Muscle of leg (tissue), 16 donors: ENCODE results near the gene NKX2-3. TPM values are rescaled to one million over a fixed set of nuclear protein-coding genes. Genes with fewer than 3 reads are reported as not detected.
A peak's percentile ranks its signal among the peaks of the same experiment; 100 is the strongest.

ENCODE experiments used
- DNase-seq: peaks from one replicate; pipeline ENCODE4 v3.0.0; 2013
- H3K27ac ChIP-seq: one replicate; pipeline ENCODE4 v1.5.1; 2013; ENCODE audit warnings: mild to moderate bottlenecking, low read length, control low read depth
- H3K27me3 ChIP-seq: one replicate; pipeline ENCODE4 v1.6.1; 2013; ENCODE audit warnings: low read length; ENCODE audit not compliant: control insufficient read depth, insufficient read depth
- H3K36me3 ChIP-seq: one replicate; pipeline ENCODE4 v1.6.1; 2013; ENCODE audit warnings: low read length; ENCODE audit not compliant: control insufficient read depth, insufficient read depth
- H3K4me1 ChIP-seq: one replicate; pipeline ENCODE4 v1.6.1; 2013; ENCODE audit warnings: low read length; ENCODE audit not compliant: control insufficient read depth, insufficient read depth
- H3K4me3 ChIP-seq: one replicate; pipeline ENCODE4 v1.5.1; 2013; ENCODE audit warnings: low read length, control low read depth
- H3K9me3 ChIP-seq: replicated peaks from 2 replicates; pipeline ENCODE4 v1.6.1; 2013; ENCODE audit warnings: low read depth, low read length; ENCODE audit not compliant: control insufficient read depth
- WGBS: methylation state at CpG from one replicate; pipeline ENCODE4 v1.1.5; 2013; ENCODE audit warnings: missing lambda C conversion rate; ENCODE audit not compliant: insufficient coverage; 5-methylcytosine and 5-hydroxymethylcytosine counted together
- long read RNA-seq, 11 donors: transcript quantifications; one replicate each; lab custom pipeline, GENCODE V29; 2026
- polyA plus RNA-seq, 8 donors: library from polyadenylated mRNA; unstranded; fragments of 120-200 nt; gene quantifications; one replicate each; pipeline versions ENCODE4 v1.2.1 to v1.2.3, GENCODE V29; 2013; ENCODE audit warnings: inconsistent platforms in 1 of 8, low replicate concordance in 1 of 8; ENCODE audit not compliant: insufficient read length in 8 of 8, insufficient read depth in 1 of 8
- total RNA-seq: library from RNA; stranded (reverse); fragments of 120-200 nt; gene quantifications from one replicate; pipeline ENCODE4 v1.2.4, GENCODE V29; 2013

NKX2-3 gene
- total RNA-seq (0.62 TPM), polyA plus RNA-seq (1 to 10 TPM in 3 of 8 donors, under 1 TPM in 5; 0.11 to 2.0 (median 0.80) TPM)
- long read RNA-seq, donor 1: 0 reads
- long read RNA-seq, donor 2: 0 reads
- long read RNA-seq, donor 3: 0 reads
- long read RNA-seq, donor 4: 0 reads
- long read RNA-seq, donor 5: 0 reads
- long read RNA-seq, donor 6: 0 reads
- long read RNA-seq, donor 7: 0 reads
- long read RNA-seq, donor 8: 0 reads
- long read RNA-seq, donor 9: 0 reads
- long read RNA-seq, donor 10: 0 reads
- long read RNA-seq, donor 11: 0 reads

- peak within 1 kb of the TSS; percentile 28 for H3K4me3 ChIP-seq
- H3K27me3 ChIP-seq: peaks cover 88% of the 10 kb centered on the region
- peaks cover 37% of the 10 kb centered on the region for H3K4me1 ChIP-seq
- no peaks in the 10 kb centered on the region for H3K9me3 ChIP-seq
- H3K36me3 ChIP-seq: no peaks in the 10 kb centered on the region
- peak; percentile 76 for DNase-seq
- no peak within 1 kb of the TSS for H3K27ac ChIP-seq
- 2% methylated on average over 45 of the region's 51 CpGs for WGBS
Observed at GRCh38 chr10:99532687-99533495, at the start of gene NKX2-3. Gene NKX2-3 (plus strand): TSS chr10:99532942. CDS start chr10:99533132, 190 bp downstream.

GRCh38 chr10:99484626-99485581, 47.8 kb upstream of the NKX2-3 start:
- Histone ChIP-seq H3K4me1 (no peaks in the 10 kb centered on the region), H3K9me3 (no peaks in the 10 kb centered on the region), H3K36me3 (no peaks in the 10 kb centered on the region), H3K27ac (no peak overlapping the region), H3K27me3 (no peaks in the 10 kb centered on the region), H3K4me3 (no peak overlapping the region)
- 65% methylated on average over 21 of the region's 27 CpGs for WGBS
- no peak for DNase-seq

GRCh38 chr10:99487125-99487807, 45.5 kb upstream of the NKX2-3 start:
- no CpG with 5 or more reads among the region's 5 CpGs for WGBS
- Histone ChIP-seq H3K27me3 (no peaks in the 10 kb centered on the region), H3K4me1 (no peaks in the 10 kb centered on the region)

DNA sequence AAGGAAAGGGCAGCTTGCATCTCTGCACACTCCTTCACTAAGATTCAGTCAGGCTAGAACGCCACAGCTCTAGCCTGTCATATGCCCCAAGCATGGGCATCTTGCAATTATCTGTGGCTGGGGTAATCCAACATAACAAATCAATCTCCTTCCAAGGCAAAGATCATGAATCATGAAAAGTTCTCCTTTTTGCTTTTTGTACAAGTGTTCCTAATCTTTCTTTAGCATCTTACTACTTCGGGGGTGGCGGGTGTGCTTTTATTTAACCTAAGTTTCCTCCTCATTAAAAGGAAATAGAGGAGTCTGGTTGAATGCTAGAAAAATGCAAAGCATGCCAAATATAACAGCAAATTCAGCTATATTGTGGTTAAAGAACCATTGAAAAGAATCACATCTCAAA, 43.5 kb upstream of the NKX2-3 start:
- H3K27ac ChIP-seq: no peak overlapping the region
- H3K9me3 ChIP-seq: no peaks in the 10 kb centered on the region
- H3K4me3 ChIP-seq: no peak overlapping the region
- DNase-seq: no peak
- no peaks in the 10 kb centered on the region for H3K36me3 ChIP-seq
- no peaks in the 10 kb centered on the region for H3K4me1 ChIP-seq
- no CpG with 5 or more reads among the region's 3 CpGs for WGBS
- no peaks in the 10 kb centered on the region for H3K27me3 ChIP-seq

More at GRCh38 chr10:99487125-99487807, 45.5 kb upstream of the NKX2-3 start:
- no peak for DNase-seq
- H3K36me3 ChIP-seq: no peaks in the 10 kb centered on the region
- no peaks in the 10 kb centered on the region for H3K9me3 ChIP-seq
- no peak overlapping the region for H3K27ac ChIP-seq
- no peak overlapping the region for H3K4me3 ChIP-seq

DNA sequence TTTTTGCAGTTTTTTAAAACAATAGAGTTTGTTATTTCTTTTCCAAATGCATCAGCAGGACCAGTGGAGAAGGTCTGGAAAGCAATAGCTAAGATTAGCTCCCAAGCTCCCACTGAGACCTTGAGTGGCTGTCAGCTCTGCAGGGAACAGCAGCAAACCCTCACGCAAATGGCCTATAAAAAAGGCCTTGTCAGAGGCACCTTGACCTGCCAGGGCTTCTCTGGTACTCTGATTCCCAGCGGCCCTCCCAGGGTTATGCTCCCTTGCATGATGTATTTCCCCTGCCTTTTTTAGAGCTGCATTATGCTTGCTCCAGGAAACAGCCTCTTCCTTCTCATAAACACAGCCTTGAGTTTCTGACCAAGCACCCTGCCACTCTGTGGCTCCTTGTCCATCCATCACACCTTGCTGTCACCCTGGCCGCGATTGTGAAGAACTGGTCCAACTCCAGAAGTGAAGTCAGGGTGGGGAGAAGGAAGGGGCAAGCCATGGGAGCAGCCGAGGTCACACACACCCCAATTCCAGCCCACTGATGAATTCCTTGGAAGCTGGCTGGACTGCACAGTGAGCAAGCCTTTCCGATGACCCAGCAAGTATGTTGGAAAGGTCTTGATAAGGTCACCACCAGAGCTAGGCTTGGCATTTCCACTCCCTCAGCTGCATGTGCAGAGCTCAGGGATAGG, 35.3 kb upstream of the NKX2-3 start:
- Histone ChIP-seq H3K4me1 (no peaks in the 10 kb centered on the region), H3K27ac (no peak overlapping the region), H3K36me3 (no peaks in the 10 kb centered on the region), H3K27me3 (no peaks in the 10 kb centered on the region), H3K4me3 (no peak overlapping the region), H3K9me3 (no peaks in the 10 kb centered on the region)
- 18% methylated on average over 2 of the region's 6 CpGs for WGBS
- DNase-seq: no peak

GRCh38 chr10:99506416-99506815, 26.3 kb upstream of the NKX2-3 start:
- no peak overlapping the region for H3K4me3 ChIP-seq
- no peaks in the 10 kb centered on the region for H3K4me1 ChIP-seq
- DNase-seq: no peak
- H3K27me3 ChIP-seq: peaks cover 13% of the 10 kb centered on the region
- no CpG with 5 or more reads among the region's 1 CpG for WGBS
- H3K9me3 ChIP-seq: no peaks in the 10 kb centered on the region
- no peaks in the 10 kb centered on the region for H3K36me3 ChIP-seq
- no peak overlapping the region for H3K27ac ChIP-seq

GRCh38 chr10:99507265-99507664, 25.5 kb upstream of the NKX2-3 start:
- H3K9me3 ChIP-seq: no peaks in the 10 kb centered on the region
- peaks cover 13% of the 10 kb centered on the region for H3K27me3 ChIP-seq
- H3K4me3 ChIP-seq: no peak overlapping the region
- no peaks in the 10 kb centered on the region for H3K36me3 ChIP-seq
- no peak for DNase-seq
- H3K27ac ChIP-seq: no peak overlapping the region
- no peaks in the 10 kb centered on the region for H3K4me1 ChIP-seq

GRCh38 chr10:99513061-99513460, 19.7 kb upstream of the NKX2-3 start:
- DNase-seq: no peak
- Histone ChIP-seq H3K4me1 (no peaks in the 10 kb centered on the region), H3K27ac (no peak overlapping the region), H3K36me3 (no peaks in the 10 kb centered on the region), H3K27me3 (peaks cover 7% of the 10 kb centered on the region), H3K9me3 (no peaks in the 10 kb centered on the region), H3K4me3 (no peak overlapping the region)

GRCh38 chr10:99519690-99520039, 13.1 kb upstream of the NKX2-3 start:
- Histone ChIP-seq H3K4me1 (peaks cover 17% of the 10 kb centered on the region), H3K27me3 (peaks cover 67% of the 10 kb centered on the region), H3K4me3 (no peak overlapping the region), H3K36me3 (no peaks in the 10 kb centered on the region), H3K9me3 (no peaks in the 10 kb centered on the region), H3K27ac (no peak overlapping the region)
- 0% methylated on average over 5 of the region's 7 CpGs for WGBS
- DNase-seq: no peak
